Measurements from ENCODE around the gene ACOX3. TPM values are rescaled to one million over a fixed set of nuclear protein-coding genes. Genes with fewer than 3 reads are reported as not detected.

The ACOX3 gene
- total and polyA plus RNA-seq, 8 donors, result 13.5 to 45.5 (median 32.8) TPM

DNA sequence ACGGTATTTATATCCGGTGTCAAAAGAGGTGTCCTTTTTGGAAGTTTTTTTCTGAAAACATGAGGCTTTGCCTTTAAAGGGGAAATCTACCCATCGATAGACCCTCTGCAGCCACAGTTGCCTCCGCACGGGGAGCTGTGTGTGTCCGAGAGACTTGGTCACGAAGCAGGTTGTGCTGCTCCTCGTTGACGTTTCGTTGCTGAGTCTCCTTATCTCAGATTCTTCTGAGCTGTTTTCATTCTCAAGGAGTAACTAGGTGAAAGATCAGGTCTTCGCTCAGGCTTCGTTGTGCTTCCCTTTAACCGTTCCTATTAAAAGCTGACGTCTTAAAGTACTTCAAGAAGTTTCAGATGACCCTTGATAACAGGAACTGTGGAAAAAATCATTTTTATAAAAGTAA is 23.9 kb upstream of the ACOX3 start:
- DNase-seq, result peak in 1 of 2 donors; percentile 58
- 69 to 81% (median 76%) methylated on average over 14 of the region's 14 CpGs for WGBS, 5 donors
- Histone ChIP-seq H3K36me3 (peaks cover 40 to 98% (median 94%) of the 10 kb centered on the region in 4 donors), H3K27ac (no peak overlapping the region), H3K4me1 (no peaks in the 10 kb centered on the region), H3K9me3 (no peaks in the 10 kb centered on the region), H3K4me3 (no peak overlapping the region), H3K27me3 (no peaks in the 10 kb centered on the region)
- intact Hi-C loops (cut with DNase I; ENCODE audit: low total_unique reads), result no loop called here
- TF ChIP-seq POLR2A (IDR thresholded peaks at IDR 0.05) (no peak), CTCF (IDR thresholded peaks at IDR 0.05) (no peak), EP300 (IDR thresholded peaks at IDR 0.05) (no peak), POLR2AphosphoS5 (IDR thresholded peaks at IDR 0.05) (no peak)

GRCh38 chr4:8463811-8464210 is 23.3 kb upstream of the ACOX3 start:
- Histone ChIP-seq H3K36me3 (peaks cover 45 to 98% (median 94%) of the 10 kb centered on the region in 4 donors), H3K4me3 (no peak overlapping the region), H3K4me1 (no peaks in the 10 kb centered on the region), H3K27ac (no peak overlapping the region), H3K9me3 (no peaks in the 10 kb centered on the region), H3K27me3 (no peaks in the 10 kb centered on the region)
- DNase-seq, result no peak
- intact Hi-C loops (cut with DNase I; ENCODE audit: low total_unique reads), result no loop called here
- TF ChIP-seq POLR2AphosphoS5 (IDR thresholded peaks at IDR 0.05) (no peak), EP300 (IDR thresholded peaks at IDR 0.05) (no peak), CTCF (IDR thresholded peaks at IDR 0.05) (no peak), POLR2A (IDR thresholded peaks at IDR 0.05) (no peak)
- WGBS, 5 donors, result 90 to 92% (median 91%) methylated on average over 9 of the region's 9 CpGs

GRCh38 chr4:8461616-8462015 is 21.1 kb upstream of the ACOX3 start:
- no peaks in the 10 kb centered on the region for H3K27me3 ChIP-seq
- H3K36me3 ChIP-seq, result peaks cover 37 to 98% (median 94%) of the 10 kb centered on the region in 4 donors
- H3K27ac ChIP-seq, result no peak overlapping the region
- H3K4me3 ChIP-seq, result no peak overlapping the region
- 64 to 78% (median 68%) methylated on average over 6 of the region's 6 CpGs for WGBS, 5 donors
- TF ChIP-seq EP300 (IDR thresholded peaks at IDR 0.05), result no peak
- TF ChIP-seq POLR2AphosphoS5 (IDR thresholded peaks at IDR 0.05), result no peak
- no peak for TF ChIP-seq POLR2A (IDR thresholded peaks at IDR 0.05)
- TF ChIP-seq CTCF (IDR thresholded peaks at IDR 0.05), result no peak
- intact Hi-C loops (cut with DNase I; ENCODE audit: low total_unique reads), result no loop called here
- no peaks in the 10 kb centered on the region for H3K4me1 ChIP-seq
- no peak for DNase-seq
- no peaks in the 10 kb centered on the region for H3K9me3 ChIP-seq

GRCh38 chr4:8461086-8461485 is 20.6 kb upstream of the ACOX3 start:
- TF ChIP-seq EP300 (IDR thresholded peaks at IDR 0.05) (no peak), POLR2AphosphoS5 (IDR thresholded peaks at IDR 0.05) (no peak), POLR2A (IDR thresholded peaks at IDR 0.05) (no peak), CTCF (IDR thresholded peaks at IDR 0.05) (no peak)
- WGBS, 5 donors, result 89 to 93% (median 92%) methylated on average over 6 of the region's 6 CpGs
- no peaks in the 10 kb centered on the region for H3K9me3 ChIP-seq
- DNase-seq, result no peak
- intact Hi-C loops (cut with DNase I; ENCODE audit: low total_unique reads), result no loop called here
- H3K4me3 ChIP-seq, result no peak overlapping the region
- H3K36me3 ChIP-seq, result peaks cover 34 to 98% (median 94%) of the 10 kb centered on the region in 4 donors
- no peak overlapping the region for H3K27ac ChIP-seq
- no peaks in the 10 kb centered on the region for H3K27me3 ChIP-seq
- no peaks in the 10 kb centered on the region for H3K4me1 ChIP-seq

Data from stomach (tissue), 9 donors.